GM18907 (cell line): ENCODE measurements around the gene ADK.
"Not testable (repeated sequence)": the region's sequence is repeated elsewhere in the genome, so short reads cannot be mapped to it uniquely, and the experiment has no call there.

Experiments used
- ATAC-seq: cut with Tn5 transposase; IDR thresholded peaks from one replicate; pipeline ENCODE4 v1.9.1; 2021; ENCODE audit warnings: mild to moderate bottlenecking, moderate library complexity; ENCODE audit not compliant: unreplicated experiment

ADK gene

GRCh38 chr10:74140553-74140952 is 10.5 kb upstream of the ADK start:
- ATAC-seq, result no peak

- no peak for ATAC-seq
Observed at GRCh38 chr10:74145133-74145532, 5.9 kb upstream of the ADK start.

- ATAC-seq, result not testable (repeated sequence)
Observed at GRCh38 chr10:74146980-74147379, 4.0 kb upstream of the ADK start.

- peak; percentile 49 for ATAC-seq
Observed at GRCh38 chr10:74150204-74150989, 624 bp upstream of the ADK start, which contains the start of gene AP3M1. TSS of gene AP3M1 (minus strand) at chr10:74150828. CDS start at chr10:74138379, 12,449 bp downstream.

- ATAC-seq, result no peak
Observed at GRCh38 chr10:74151879-74152722, 1.1 kb downstream of the ADK start.

- ATAC-seq, result no peak
Observed at GRCh38 chr10:74153123-74153522, 2.1 kb downstream of the ADK start.

- no peak for ATAC-seq
Observed at GRCh38 chr10:74153676-74154075, 2.7 kb downstream of the ADK start.

- no peak for ATAC-seq
Observed at GRCh38 chr10:74156919-74157289, 5.9 kb downstream of the ADK start.

- no peak for ATAC-seq
Observed at GRCh38 chr10:74160013-74160412, 9.0 kb downstream of the ADK start.

- ATAC-seq, result no peak
Observed at GRCh38 chr10:74163319-74164068, 12.5 kb downstream of the ADK start.

GRCh38 chr10:74164716-74165529 is 13.9 kb downstream of the ADK start:
- ATAC-seq, result no peak

- no peak for ATAC-seq
Observed at GRCh38 chr10:74165530-74165901, 14.5 kb downstream of the ADK start.

- no peak for ATAC-seq
Observed at GRCh38 chr10:74167443-74167842, 16.4 kb downstream of the ADK start.

- ATAC-seq, result no peak
Observed at GRCh38 chr10:74171625-74172024, 20.6 kb downstream of the ADK start.

GRCh38 chr10:74174521-74174920 is 23.5 kb downstream of the ADK start:
- ATAC-seq, result no peak

GRCh38 chr10:74175510-74176379 is 24.7 kb downstream of the ADK start:
- ATAC-seq, result no peak

- ATAC-seq, result peak; percentile 92
Observed at GRCh38 chr10:74176380-74177139, 25.5 kb downstream of the ADK start.

- ATAC-seq, result peak; percentile 22
Observed at GRCh38 chr10:74177140-74177677, 26.2 kb downstream of the ADK start.
